HepG2 (cell line): Measurements from ENCODE around the gene USP36. TPM values are rescaled to one million over a fixed set of nuclear protein-coding genes. Genes with fewer than 3 reads are reported as not detected.
A peak's percentile ranks its signal among the peaks of the same experiment; 100 is the strongest.

Experiments
- BCL6 ChIP-seq: IDR thresholded peaks from 2 replicates; pipeline ENCODE4 v1.6.1; 2016; ENCODE audit warnings: missing genetic modification reagents, missing compliant biosample characterization
- FOSL1 ChIP-seq: sonication (generic); formaldehyde crosslinking; IDR thresholded peaks from 2 replicates; pipeline ENCODE4 v1.9.0; 2021; ENCODE audit warnings: missing genetic modification reagents, borderline replicate concordance
- GPN1 ChIP-seq: sonication (generic); formaldehyde crosslinking; IDR thresholded peaks from 2 replicates; pipeline ENCODE4 v1.5.1; 2020; ENCODE audit warnings: missing genetic modification reagents, borderline replicate concordance
- HOXA3 ChIP-seq: sonication (generic); formaldehyde crosslinking; IDR thresholded peaks from 2 replicates; pipeline ENCODE4 v1.5.0; 2020; ENCODE audit warnings: missing genetic modification reagents
- MAFF ChIP-seq: IDR thresholded peaks from 2 replicates; pipeline ENCODE4 v1.6.1; 2011; ENCODE audit warnings: low read depth, low read length, improper control_type of control experiment
- MAX ChIP-seq: IDR thresholded peaks from 2 replicates; pipeline ENCODE4 v1.6.1; 2012; ENCODE audit warnings: inconsistent platforms
- MTERF4 ChIP-seq: sonication (generic); formaldehyde crosslinking; IDR thresholded peaks from 2 replicates; pipeline ENCODE4 v1.8.0; 2023; ENCODE audit warnings: mild to moderate bottlenecking, missing genetic modification reagents
- MYPOP ChIP-seq: sonication (generic); formaldehyde crosslinking; IDR thresholded peaks from 2 replicates; pipeline ENCODE4 v1.8.1; 2023; ENCODE audit warnings: mild to moderate bottlenecking, moderate library complexity, missing genetic modification reagents
- NR0B2 ChIP-seq: sonication (generic); formaldehyde crosslinking; IDR thresholded peaks from 2 replicates; pipeline ENCODE4 v1.4.0; 2020; ENCODE audit warnings: mild to moderate bottlenecking, missing genetic modification reagents
- NR2F6 ChIP-seq, 2 experiments: IDR thresholded peaks; 2 replicates each; pipeline ENCODE4 v1.6.1; 2016; ENCODE audit warnings: antibody characterized with exemption in 1 of 2, mild to moderate bottlenecking in 1 of 2
- PHF8 ChIP-seq: sonication (generic); formaldehyde crosslinking; IDR thresholded peaks from 2 replicates; pipeline ENCODE4 v1.5.0; 2020; ENCODE audit warnings: missing genetic modification reagents
- RFXAP ChIP-seq: sonication (generic); formaldehyde crosslinking; IDR thresholded peaks from 2 replicates; pipeline ENCODE4 v1.4.0; 2020; ENCODE audit warnings: missing genetic modification reagents, borderline replicate concordance
- UBTF ChIP-seq: sonication (generic); formaldehyde crosslinking; IDR thresholded peaks from 2 replicates; pipeline ENCODE4 v1.4.0; 2020; ENCODE audit warnings: mild to moderate bottlenecking, missing genetic modification reagents
- ZBED4 ChIP-seq: sonication (generic); formaldehyde crosslinking; IDR thresholded peaks from 2 replicates; pipeline ENCODE4 v1.4.0; 2020; ENCODE audit warnings: missing genetic modification reagents, borderline replicate concordance
- ZMYM3 ChIP-seq: sonication (generic); formaldehyde crosslinking; IDR thresholded peaks from 2 replicates; pipeline ENCODE4 v1.5.1; 2020; ENCODE audit warnings: mild to moderate bottlenecking, missing genetic modification reagents
- ZNF773 ChIP-seq: sonication (generic); formaldehyde crosslinking; IDR thresholded peaks from 2 replicates; pipeline ENCODE4 v1.4.0; 2020; ENCODE audit warnings: missing genetic modification reagents, borderline replicate concordance
- ZNF784 ChIP-seq: sonication (generic); formaldehyde crosslinking; IDR thresholded peaks from 2 replicates; pipeline ENCODE4 v1.5.1; 2020; ENCODE audit warnings: missing genetic modification reagents, mild to moderate bottlenecking, borderline replicate concordance
- ZNF850 ChIP-seq: sonication (generic); formaldehyde crosslinking; conservative IDR thresholded peaks from 2 replicates; pipeline ENCODE4 v1.9.0; 2021; ENCODE audit warnings: mild to moderate bottlenecking, missing genetic modification reagents
- polyA plus RNA-seq, 8 experiments: library from polyadenylated mRNA; depleted of rRNA in 3 of 8; stranded (reverse) in 7 of 8; unstranded in 1 of 8; fragments of >200 nt; fragmentation: Illumina TruSeq in 4 of 8; extraction: Trizol in 4 of 8; gene quantifications; 2 replicates each; pipeline versions ENCODE4 v1.2.1 to v1.2.3, GENCODE V29; 2011 to 2016; ENCODE audit warnings: low read depth in 4 of 8, missing spikeins in 1 of 8, mixed read lengths in 1 of 8; ENCODE audit not compliant: insufficient read depth in 1 of 8
- total RNA-seq, 5 experiments: library from RNA; depleted of rRNA; stranded (reverse); fragments of >200 nt; fragmentation: Illumina TruSeq; extraction: Trizol; gene quantifications; 2 replicates each; pipeline ENCODE4 v1.2.3, GENCODE V29; 2016; ENCODE audit warnings: low read depth in 1 of 5

USP36 gene
- total and polyA plus RNA-seq, 2 of the 13 experiments (the other 11 are each of a cell fraction or from before 2014, with no cell fraction given), result 29.6 to 45.9 TPM

- TF ChIP-seq ZBED4 (no peak), ZMYM3 (CRISPR knock-in tag) (no peak), MTERF4 (CRISPR knock-in tag) (0 out of 2 replicates have a peak, but pooled peaks have one; percentile 57), RFXAP (0 out of 2 replicates have a peak, but pooled peaks have one; percentile 33), NR2F6 (IDR thresholded peaks at IDR 0.05) (no peak), NR2F6 (CRISPR knock-in tag; IDR thresholded peaks at IDR 0.05) (peak; percentile 14; the same call in 1 of the 2 replicates), HOXA3 (CRISPR knock-in tag) (peak; percentile 74), UBTF (CRISPR knock-in tag) (peak; percentile 94; the same call in 1 of the 2 replicates), ZNF784 (CRISPR knock-in tag) (peak; percentile 22; the same call in 1 of the 2 replicates), PHF8 (CRISPR knock-in tag) (peak; percentile 55; the same call in 1 of the 2 replicates), BCL6 (CRISPR knock-in tag) (no peak), FOSL1 (no peak), MYPOP (CRISPR knock-in tag) (0 out of 2 replicates have a peak, but pooled peaks have one; percentile 43), ZNF773 (CRISPR knock-in tag) (peak; percentile 52; the same call in 1 of the 2 replicates), MAFF (0 out of 2 replicates have a peak, but pooled peaks have one; percentile 14), ZNF850 (CRISPR knock-in tag) (peak; percentile 53; the same call in 1 of the 2 replicates), MAX (peak; percentile 53; the same call in 1 of the 2 replicates), NR0B2 (CRISPR knock-in tag) (no peak), GPN1 (CRISPR knock-in tag) (no peak)
Measured at GRCh38 chr17:78781104-78781892, 59.3 kb downstream of the USP36 start (continued).
